DOHH2 (cell line): ENCODE results near the gene SLC37A1.

Source experiments
- H3F3A ChIP-seq: fragments of 200-600 bp; sonication (generic), shearing (Covaris generic); 2 replicates; pipeline ENCODE4 v1.6.0; 2016; ENCODE audit warnings: antibody characterized with exemption, mild to moderate bottlenecking; ENCODE audit not compliant: control insufficient read depth, insufficient read depth
- H3K27ac ChIP-seq: fragments of 200-600 bp; sonication (generic); 2 replicates; pipeline ENCODE4 v1.5.1; 2014; ENCODE audit warnings: low read depth, mild to moderate bottlenecking, low read length, moderate library complexity
- H3K27me3 ChIP-seq: fragments of 200-600 bp; sonication (generic); 2 replicates; pipeline ENCODE4 v1.6.1; 2014; ENCODE audit warnings: mild to moderate bottlenecking, low read length, mixed read lengths; ENCODE audit not compliant: control insufficient read depth
- H3K36me3 ChIP-seq: fragments of 200-600 bp; sonication (generic); 2 replicates; pipeline ENCODE4 v1.6.1; 2014; ENCODE audit warnings: mild to moderate bottlenecking, low read length, moderate library complexity, mixed read lengths; ENCODE audit not compliant: control insufficient read depth
- H3K4me1 ChIP-seq: fragments of 200-600 bp; sonication (generic); 2 replicates; pipeline ENCODE4 v1.6.1; 2014; ENCODE audit warnings: mild to moderate bottlenecking, low read length, mixed read lengths; ENCODE audit not compliant: control insufficient read depth
- H3K4me2 ChIP-seq: fragments of 200-600 bp; sonication (generic); 2 replicates; pipeline ENCODE4 v1.6.0; 2014; ENCODE audit warnings: mild to moderate bottlenecking, low read length, moderate library complexity
- H3K4me3 ChIP-seq: fragments of 200-600 bp; sonication (generic); 2 replicates; pipeline ENCODE4 v1.5.1; 2014; ENCODE audit warnings: mild to moderate bottlenecking, low read length, mixed read lengths
- H3K79me2 ChIP-seq: fragments of 200-600 bp; sonication (generic); 2 replicates; pipeline ENCODE4 v1.6.1; 2014; ENCODE audit warnings: mild to moderate bottlenecking, low read length, mixed read lengths; ENCODE audit not compliant: control insufficient read depth
- H3K9me2 ChIP-seq: fragments of 200-600 bp; sonication (generic); replicated peaks from 2 replicates; pipeline ENCODE4 v1.6.1; 2014; ENCODE audit warnings: mild to moderate bottlenecking, low read length, mixed read lengths; ENCODE audit not compliant: control insufficient read depth
- H3K9me3 ChIP-seq: fragments of 200-600 bp; sonication (generic); 2 replicates; pipeline ENCODE4 v1.6.1; 2014; ENCODE audit warnings: antibody characterized with exemption, low read length, mixed read lengths; ENCODE audit not compliant: control insufficient read depth, insufficient read depth
- H4K20me1 ChIP-seq: fragments of 200-600 bp; sonication (generic); 2 replicates; pipeline ENCODE4 v1.6.0; 2014; ENCODE audit warnings: low read depth, mild to moderate bottlenecking, antibody characterized with exemption, low read length, moderate library complexity; ENCODE audit not compliant: control insufficient read depth, insufficient read depth
- CTCF ChIP-seq: fragments of 200-600 bp; sonication (generic); IDR thresholded peaks from one replicate; pipeline ENCODE4 v1.5.1; 2014; ENCODE audit warnings: antibody characterized with exemption, mild to moderate bottlenecking, low read depth, low read length; ENCODE audit not compliant: poor library complexity, severe bottlenecking
- EZH2phosphoT487 ChIP-seq: fragments of 200-600 bp; sonication (generic); IDR thresholded peaks from 2 replicates; pipeline ENCODE4 v1.6.1; 2017; ENCODE audit warnings: borderline replicate concordance, mild to moderate bottlenecking, antibody characterized with exemption, low read length, moderate library complexity, mixed read lengths

SLC37A1 gene

DNA sequence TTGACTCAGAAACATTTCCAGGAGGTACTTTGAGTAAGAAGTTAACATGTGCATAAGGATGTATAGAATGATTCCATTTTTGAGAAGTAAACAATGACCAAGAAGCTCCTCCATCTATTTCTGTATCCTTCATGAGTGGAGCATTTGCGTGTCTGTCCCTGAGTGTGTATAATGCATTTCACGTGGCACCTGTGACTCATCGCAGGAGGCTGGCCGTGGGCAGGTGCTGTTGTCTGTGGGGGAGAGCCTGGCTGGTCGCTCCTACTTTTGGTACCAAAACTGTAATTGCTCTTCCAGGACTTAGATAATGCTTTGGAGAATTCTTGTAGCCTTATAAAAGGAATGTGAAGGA, 16.5 kb downstream of the SLC37A1 start:
- peaks cover 12% of the 10 kb centered on the region for H4K20me1 ChIP-seq
- peaks cover 52% of the 10 kb centered on the region for H3F3A ChIP-seq
- H3K9me3 ChIP-seq, result no peaks in the 10 kb centered on the region
- H3K9me2 ChIP-seq, result no peaks in the 10 kb centered on the region
- peak overlapping the region; percentile 95 for H3K4me2 ChIP-seq
- peaks cover 96% of the 10 kb centered on the region for H3K36me3 ChIP-seq
- no peak for TF ChIP-seq EZH2phosphoT487
- no peak for TF ChIP-seq CTCF
- peak overlapping the region; percentile 81 for H3K4me3 ChIP-seq
- peak overlapping the region; percentile 99 for H3K27ac ChIP-seq
- peaks cover 93% of the 10 kb centered on the region for H3K79me2 ChIP-seq
- H3K4me1 ChIP-seq, result peaks cover 93% of the 10 kb centered on the region
- H3K27me3 ChIP-seq, result no peaks in the 10 kb centered on the region

DNA sequence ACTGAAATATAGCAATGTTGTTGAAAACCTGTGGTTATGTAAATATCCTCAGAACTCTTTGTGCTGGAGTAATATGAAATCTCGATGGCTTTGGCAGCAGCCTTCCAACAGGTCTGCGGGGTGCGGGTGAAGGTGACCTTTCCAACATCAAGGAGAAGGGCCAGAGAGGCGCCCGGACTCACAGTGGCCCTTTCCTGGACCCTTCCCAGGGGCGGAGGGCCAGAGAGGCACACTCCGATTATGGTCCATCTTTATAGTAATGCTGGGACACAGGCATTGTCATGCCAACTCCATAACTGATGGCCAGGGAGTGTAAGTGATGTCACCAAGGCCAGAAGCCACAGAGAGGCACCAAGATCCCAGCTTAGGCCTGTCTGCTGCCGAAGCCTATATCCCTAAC, 18.1 kb downstream of the SLC37A1 start:
- H3K36me3 ChIP-seq, result peaks cover 92% of the 10 kb centered on the region
- peaks cover 52% of the 10 kb centered on the region for H3F3A ChIP-seq
- peak overlapping the region; percentile 81 for H3K4me3 ChIP-seq
- H3K27me3 ChIP-seq, result no peaks in the 10 kb centered on the region
- no peaks in the 10 kb centered on the region for H3K9me3 ChIP-seq
- H3K79me2 ChIP-seq, result peaks cover 81% of the 10 kb centered on the region
- H3K9me2 ChIP-seq, result no peaks in the 10 kb centered on the region
- H3K4me1 ChIP-seq, result peaks cover 93% of the 10 kb centered on the region
- peaks cover 12% of the 10 kb centered on the region for H4K20me1 ChIP-seq
- H3K4me2 ChIP-seq, result peak overlapping the region; percentile 95
- peak overlapping the region; percentile 99 for H3K27ac ChIP-seq
- TF ChIP-seq CTCF, result no peak
- TF ChIP-seq EZH2phosphoT487, result no peak

GRCh38 chr21:42532466-42533181, 19.0 kb downstream of the SLC37A1 start:
- peaks cover 90% of the 10 kb centered on the region for H3K36me3 ChIP-seq
- H3K4me2 ChIP-seq, result peak overlapping the region; percentile 95
- peaks cover 52% of the 10 kb centered on the region for H3F3A ChIP-seq
- TF ChIP-seq CTCF (no peak), EZH2phosphoT487 (no peak)
- no peaks in the 10 kb centered on the region for H3K9me3 ChIP-seq
- peaks cover 12% of the 10 kb centered on the region for H4K20me1 ChIP-seq
- H3K4me3 ChIP-seq, result peak overlapping the region; percentile 81
- no peaks in the 10 kb centered on the region for H3K9me2 ChIP-seq
- no peaks in the 10 kb centered on the region for H3K27me3 ChIP-seq
- H3K27ac ChIP-seq, result peak overlapping the region; percentile 99
- H3K4me1 ChIP-seq, result peaks cover 93% of the 10 kb centered on the region
- H3K79me2 ChIP-seq, result peaks cover 72% of the 10 kb centered on the region
